GM18870 (cell line): ENCODE results near the gene AK6.
"Not testable (repeated sequence)": the region's sequence is repeated elsewhere in the genome, so short reads cannot be mapped to it uniquely, and the experiment has no call there.

Experiments
- ATAC-seq: cut with Tn5 transposase; IDR thresholded peaks from one replicate; pipeline ENCODE4 v1.9.1; 2021; ENCODE audit warnings: moderate library complexity; ENCODE audit not compliant: unreplicated experiment

The AK6 gene

GRCh38 chr5:69369340-69370121, at the start of gene AK6, which contains the start of the genes RAD17 and TAF9:
Gene AK6, minus strand, starts transcription at chr5:69369520. Its CDS starts 30 bp downstream, at chr5:69369490.
Gene RAD17, plus strand, starts transcription at chr5:69369818. Its CDS starts 2,391 bp downstream, at chr5:69372209.
Gene TAF9, minus strand, starts transcription at chr5:69369520. Its CDS starts 3,783 bp downstream, at chr5:69365737.
- peak; percentile 91 for ATAC-seq

- ATAC-seq: no peak
Observed at GRCh38 chr5:69418554-69418953, 49.2 kb upstream of the AK6 start.

GRCh38 chr5:69416699-69417098, 47.4 kb upstream of the AK6 start:
- no peak for ATAC-seq

GRCh38 chr5:69416180-69416579, 46.9 kb upstream of the AK6 start:
- no peak for ATAC-seq

DNA sequence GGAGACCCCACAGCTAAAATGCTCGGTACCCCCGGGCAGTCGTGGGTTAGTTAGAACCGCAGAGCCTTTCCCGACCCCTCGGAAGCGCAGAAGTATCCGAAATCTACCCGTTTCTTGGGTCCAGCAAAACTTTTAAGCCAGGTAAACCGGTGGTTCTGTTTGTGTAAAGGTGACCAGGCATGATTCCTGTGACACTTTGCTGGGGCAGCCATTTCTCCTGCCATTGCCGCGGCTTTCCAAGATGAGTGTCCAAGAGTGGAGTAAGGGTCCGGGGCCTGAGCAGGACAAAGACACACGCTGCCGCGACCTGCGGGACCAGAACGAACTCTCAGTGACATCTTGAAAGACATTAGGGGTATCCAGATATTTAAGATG, 46.3 kb upstream of the AK6 start:
- ATAC-seq: no peak

DNA sequence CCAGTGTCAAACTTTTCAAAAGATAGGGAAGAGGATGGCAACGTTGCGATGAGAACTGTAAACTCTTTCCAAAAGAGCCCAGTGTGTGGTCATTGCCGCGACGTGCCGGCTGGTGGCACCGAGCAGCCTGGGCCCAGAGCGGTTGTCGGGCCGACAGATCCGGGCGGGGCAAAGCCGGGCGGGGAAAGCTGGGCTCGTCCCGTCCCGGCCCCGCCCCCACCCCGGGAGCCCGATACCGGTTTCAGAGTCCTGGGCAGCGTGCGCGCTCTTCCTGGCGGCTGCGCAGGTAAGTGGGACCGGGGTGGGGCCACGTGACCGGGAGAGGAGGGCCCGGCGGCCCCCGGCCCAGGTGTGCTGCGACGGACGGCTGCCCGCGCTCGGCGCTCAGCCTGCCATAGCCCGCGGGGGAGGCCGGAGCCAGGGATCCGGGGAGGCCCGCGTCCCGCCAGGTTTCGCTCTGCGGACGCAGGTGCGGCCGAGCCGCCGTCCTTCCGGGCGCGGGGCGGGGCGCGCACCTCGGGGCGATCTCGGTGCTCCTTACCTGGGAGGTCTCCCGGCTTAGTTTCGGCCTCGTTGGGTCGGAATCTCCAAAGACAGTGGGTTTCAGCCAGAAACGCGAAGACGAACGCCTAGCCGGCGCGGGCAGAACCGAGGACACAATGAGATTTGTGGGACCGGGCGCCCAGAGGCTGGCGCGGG, 45.7 kb upstream of the AK6 start, which contains the start of gene MARVELD2:
Gene MARVELD2, plus strand, starts transcription at position 232 of the 699 bp plus-strand sequence. CDS start 4,270 bp downstream, outside the sequence.
- ATAC-seq: no peak

GRCh38 chr5:69404659-69405330, 35.5 kb upstream of the AK6 start:
- no peak for ATAC-seq

GRCh38 chr5:69378376-69378775, 9.1 kb upstream of the AK6 start:
- ATAC-seq: no peak

DNA sequence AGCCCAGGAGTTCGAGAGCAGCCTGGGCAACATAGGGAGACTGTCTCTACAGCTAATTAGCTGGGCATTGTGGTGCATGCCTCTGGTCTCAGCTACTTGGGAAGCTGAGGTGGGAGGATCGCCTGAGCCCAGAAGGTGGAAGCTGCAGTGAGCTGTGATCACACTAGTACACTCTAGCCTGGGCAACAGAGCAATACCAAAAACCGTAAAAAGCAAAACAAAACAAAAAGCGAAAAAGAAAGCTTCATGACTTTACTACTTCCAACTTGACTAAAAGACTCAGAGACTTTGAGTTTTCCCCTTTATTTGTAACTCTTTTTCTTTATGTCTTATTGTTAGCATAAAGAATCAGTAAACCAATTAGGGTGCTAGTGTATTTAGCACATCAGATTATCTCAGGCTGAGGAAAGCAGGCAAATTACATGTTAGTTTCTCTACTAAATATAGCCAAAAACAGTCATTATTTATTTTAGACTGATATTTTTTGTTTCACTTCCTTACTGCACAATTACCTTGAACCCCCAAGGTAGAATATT, 5.7 kb upstream of the AK6 start:
- peak; percentile 75 for ATAC-seq

- no peak for ATAC-seq
Observed at GRCh38 chr5:69372394-69372793, 3.1 kb upstream of the AK6 start.

DNA sequence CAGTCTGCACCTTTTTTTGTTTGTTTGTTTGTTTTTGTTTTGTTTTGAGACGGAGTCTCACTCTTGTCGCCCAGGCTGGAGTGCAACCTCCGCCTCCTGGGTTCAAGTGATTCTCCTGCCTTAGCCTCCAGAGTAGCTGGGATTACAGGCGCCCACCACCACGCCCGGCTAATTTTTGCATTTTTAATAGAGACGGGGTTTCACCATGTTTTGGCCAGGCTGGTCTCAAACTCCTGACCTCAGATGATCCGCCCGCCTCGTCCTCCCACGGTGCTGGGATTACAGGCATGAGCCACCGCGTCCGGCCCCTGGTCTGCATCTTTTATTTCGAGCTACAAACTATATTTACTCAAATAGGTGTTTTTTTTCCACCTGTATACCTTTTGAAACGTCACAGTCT, 1.0 kb upstream of the AK6 start:
- not testable (repeated sequence) for ATAC-seq

- ATAC-seq: peak; percentile 5
Observed at GRCh38 chr5:69368458-69369339, 621 bp downstream of the AK6 start.

- ATAC-seq: no peak
Observed at GRCh38 chr5:69367697-69368279, 1.5 kb downstream of the AK6 start.

DNA sequence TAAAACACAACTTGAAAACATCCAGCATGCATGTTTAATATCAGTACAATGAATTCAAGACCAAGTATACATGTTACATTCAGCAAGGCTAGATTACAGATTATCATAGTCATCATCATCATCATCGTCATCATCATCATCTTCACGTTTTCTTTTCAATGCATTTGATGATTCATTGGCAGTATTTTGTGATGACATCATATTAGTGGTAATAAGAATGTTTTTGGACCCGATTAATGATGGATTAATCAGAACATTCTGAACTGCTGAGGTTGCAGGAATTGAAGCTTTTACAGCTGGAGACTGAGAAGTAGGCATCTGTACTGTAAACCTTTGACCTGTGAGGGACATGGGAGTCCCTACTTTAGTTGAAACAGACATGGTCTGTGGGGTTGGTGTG, 4.5 kb downstream of the AK6 start:
- ATAC-seq: no peak

- no peak for ATAC-seq
Observed at GRCh38 chr5:69364414-69364813, 4.9 kb downstream of the AK6 start.

DNA sequence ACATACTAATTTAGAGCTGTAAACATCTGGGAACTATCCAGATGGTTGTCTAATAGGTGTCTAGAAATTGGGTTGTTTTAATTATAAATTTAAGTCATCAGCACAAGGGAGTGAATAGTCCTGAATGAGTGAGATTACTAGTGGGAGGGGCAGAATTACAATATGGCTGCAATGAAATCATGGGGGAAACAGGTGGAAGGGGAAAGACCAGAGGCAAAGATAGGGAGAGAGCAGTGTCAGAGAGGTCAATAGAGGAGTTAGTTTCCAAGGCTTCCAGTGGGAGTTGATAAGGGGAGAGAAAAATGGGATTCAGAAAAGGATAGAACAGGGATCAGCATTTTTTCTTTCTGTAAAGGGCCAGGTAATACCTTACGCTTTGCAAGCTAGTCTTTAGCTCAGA, 8.9 kb downstream of the AK6 start:
- no peak for ATAC-seq

DNA sequence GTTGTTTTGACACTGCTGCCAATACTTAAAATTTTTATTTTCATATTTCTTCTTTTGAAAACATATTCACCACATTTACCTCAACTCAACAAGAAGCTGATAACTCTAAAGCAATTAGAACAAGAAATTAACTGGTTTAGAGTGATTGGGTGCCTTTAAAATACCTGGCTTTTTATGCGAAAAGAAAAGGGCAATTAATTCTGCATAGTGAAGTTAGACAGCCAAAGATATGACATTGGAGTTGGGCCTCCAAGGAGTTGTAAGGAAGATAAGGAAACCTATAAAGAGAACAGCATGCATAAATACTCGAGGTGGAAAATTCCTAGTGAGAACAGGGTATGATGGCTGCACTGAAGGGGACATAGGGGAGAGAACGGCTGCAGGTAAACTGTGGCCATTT, 9.6 kb downstream of the AK6 start:
- ATAC-seq: no peak

GRCh38 chr5:69350664-69351063, 18.7 kb downstream of the AK6 start:
- ATAC-seq: no peak

GRCh38 chr5:69343083-69343482, 26.2 kb downstream of the AK6 start:
- ATAC-seq: no peak
